Panc1 (cell line): Measurements from ENCODE around the gene P2RY2.

Experiments used
- POLR2AphosphoS5 ChIP-seq: IDR thresholded peaks from 2 replicates; pipeline ENCODE4 v1.6.1; 2012; ENCODE audit warnings: mild to moderate bottlenecking, low read depth, low read length, moderate library complexity
- TF ChIP-seq, protein P1 (sequence below): fragments of 450-650 bp; IDR thresholded peaks from 2 replicates; pipeline ENCODE4 v1.5.1; 2017; ENCODE audit warnings: mild to moderate bottlenecking
- TF ChIP-seq, protein P2 (sequence below), 2 experiments: IDR thresholded peaks; 2 replicates each; pipeline ENCODE4 v1.6.1; 2011 to 2012; ENCODE audit warnings: low read depth in 2 of 2, control low read depth in 1 of 2, low read length in 1 of 2, mild to moderate bottlenecking in 1 of 2, moderate library complexity in 1 of 2; ENCODE audit not compliant: insufficient read depth in 1 of 2

DNA sequence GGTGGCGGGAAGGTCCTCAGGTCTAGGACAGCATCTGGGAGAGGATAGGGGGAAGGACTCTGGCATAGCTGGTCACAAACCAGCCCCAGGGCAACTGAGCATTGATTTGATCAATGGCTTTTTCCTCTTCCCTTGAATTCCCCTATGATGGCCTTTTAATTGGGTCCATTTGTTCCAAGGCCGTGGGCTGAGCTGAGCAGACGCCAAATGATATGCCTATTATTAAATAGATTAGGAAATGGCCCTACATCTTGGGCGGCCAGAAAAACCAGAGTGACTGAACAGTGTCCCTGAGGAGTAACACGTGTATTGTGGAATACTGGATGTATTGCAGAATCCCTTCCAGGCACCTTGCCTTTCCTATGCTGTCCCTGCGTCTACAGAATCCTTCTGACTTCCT lies 27.4 kb downstream of the P2RY2 start:
- TF ChIP-seq, protein P1, sequence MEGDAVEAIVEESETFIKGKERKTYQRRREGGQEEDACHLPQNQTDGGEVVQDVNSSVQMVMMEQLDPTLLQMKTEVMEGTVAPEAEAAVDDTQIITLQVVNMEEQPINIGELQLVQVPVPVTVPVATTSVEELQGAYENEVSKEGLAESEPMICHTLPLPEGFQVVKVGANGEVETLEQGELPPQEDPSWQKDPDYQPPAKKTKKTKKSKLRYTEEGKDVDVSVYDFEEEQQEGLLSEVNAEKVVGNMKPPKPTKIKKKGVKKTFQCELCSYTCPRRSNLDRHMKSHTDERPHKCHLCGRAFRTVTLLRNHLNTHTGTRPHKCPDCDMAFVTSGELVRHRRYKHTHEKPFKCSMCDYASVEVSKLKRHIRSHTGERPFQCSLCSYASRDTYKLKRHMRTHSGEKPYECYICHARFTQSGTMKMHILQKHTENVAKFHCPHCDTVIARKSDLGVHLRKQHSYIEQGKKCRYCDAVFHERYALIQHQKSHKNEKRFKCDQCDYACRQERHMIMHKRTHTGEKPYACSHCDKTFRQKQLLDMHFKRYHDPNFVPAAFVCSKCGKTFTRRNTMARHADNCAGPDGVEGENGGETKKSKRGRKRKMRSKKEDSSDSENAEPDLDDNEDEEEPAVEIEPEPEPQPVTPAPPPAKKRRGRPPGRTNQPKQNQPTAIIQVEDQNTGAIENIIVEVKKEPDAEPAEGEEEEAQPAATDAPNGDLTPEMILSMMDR, result no peak
- TF ChIP-seq, protein P2, sequence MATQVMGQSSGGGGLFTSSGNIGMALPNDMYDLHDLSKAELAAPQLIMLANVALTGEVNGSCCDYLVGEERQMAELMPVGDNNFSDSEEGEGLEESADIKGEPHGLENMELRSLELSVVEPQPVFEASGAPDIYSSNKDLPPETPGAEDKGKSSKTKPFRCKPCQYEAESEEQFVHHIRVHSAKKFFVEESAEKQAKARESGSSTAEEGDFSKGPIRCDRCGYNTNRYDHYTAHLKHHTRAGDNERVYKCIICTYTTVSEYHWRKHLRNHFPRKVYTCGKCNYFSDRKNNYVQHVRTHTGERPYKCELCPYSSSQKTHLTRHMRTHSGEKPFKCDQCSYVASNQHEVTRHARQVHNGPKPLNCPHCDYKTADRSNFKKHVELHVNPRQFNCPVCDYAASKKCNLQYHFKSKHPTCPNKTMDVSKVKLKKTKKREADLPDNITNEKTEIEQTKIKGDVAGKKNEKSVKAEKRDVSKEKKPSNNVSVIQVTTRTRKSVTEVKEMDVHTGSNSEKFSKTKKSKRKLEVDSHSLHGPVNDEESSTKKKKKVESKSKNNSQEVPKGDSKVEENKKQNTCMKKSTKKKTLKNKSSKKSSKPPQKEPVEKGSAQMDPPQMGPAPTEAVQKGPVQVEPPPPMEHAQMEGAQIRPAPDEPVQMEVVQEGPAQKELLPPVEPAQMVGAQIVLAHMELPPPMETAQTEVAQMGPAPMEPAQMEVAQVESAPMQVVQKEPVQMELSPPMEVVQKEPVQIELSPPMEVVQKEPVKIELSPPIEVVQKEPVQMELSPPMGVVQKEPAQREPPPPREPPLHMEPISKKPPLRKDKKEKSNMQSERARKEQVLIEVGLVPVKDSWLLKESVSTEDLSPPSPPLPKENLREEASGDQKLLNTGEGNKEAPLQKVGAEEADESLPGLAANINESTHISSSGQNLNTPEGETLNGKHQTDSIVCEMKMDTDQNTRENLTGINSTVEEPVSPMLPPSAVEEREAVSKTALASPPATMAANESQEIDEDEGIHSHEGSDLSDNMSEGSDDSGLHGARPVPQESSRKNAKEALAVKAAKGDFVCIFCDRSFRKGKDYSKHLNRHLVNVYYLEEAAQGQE (IDR thresholded peaks at IDR 0.05; ENCODE audit: insufficient read depth in 1 of 2, low read depth in 2 of 2, low read length in 1 of 2), result no peak
- no peak for TF ChIP-seq POLR2AphosphoS5
